GM19324 (cell line): ENCODE results near the gene RAB26.

ENCODE experiments used
- ATAC-seq: cut with Tn5 transposase; IDR thresholded peaks from one replicate; pipeline ENCODE4 v1.9.1; 2021; ENCODE audit warnings: mild to moderate bottlenecking, moderate library complexity; ENCODE audit not compliant: unreplicated experiment, low FRiP score

Gene RAB26

GRCh38 chr16:2157480-2158261, 9.2 kb downstream of the RAB26 start:
- no peak for ATAC-seq

GRCh38 chr16:2158262-2158638, 9.8 kb downstream of the RAB26 start:
- ATAC-seq: no peak

GRCh38 chr16:2159175-2159838, 10.9 kb downstream of the RAB26 start:
- ATAC-seq: no peak

GRCh38 chr16:2160915-2161551, 12.6 kb downstream of the RAB26 start:
- ATAC-seq: no peak

- no peak for ATAC-seq
Measured at GRCh38 chr16:2161911-2162310, 13.5 kb downstream of the RAB26 start.

GRCh38 chr16:2162676-2163118, 14.3 kb downstream of the RAB26 start:
- no peak for ATAC-seq

- ATAC-seq: no peak
Measured at GRCh38 chr16:2163211-2163881, 14.9 kb downstream of the RAB26 start.

GRCh38 chr16:2165861-2166260, 17.4 kb downstream of the RAB26 start:
- no peak for ATAC-seq

- no peak for ATAC-seq
Measured at GRCh38 chr16:2166263-2167067, 18.0 kb downstream of the RAB26 start.

GRCh38 chr16:2167068-2167638, 18.7 kb downstream of the RAB26 start:
- ATAC-seq: no peak

- no peak for ATAC-seq
Measured at GRCh38 chr16:2170080-2170479, 21.7 kb downstream of the RAB26 start.

GRCh38 chr16:2170587-2171435, 22.4 kb downstream of the RAB26 start:
- ATAC-seq: no peak

GRCh38 chr16:2171601-2172178, 23.3 kb downstream of the RAB26 start:
- no peak for ATAC-seq

GRCh38 chr16:2172688-2173335, 24.4 kb downstream of the RAB26 start:
- ATAC-seq: no peak

- ATAC-seq: no peak
Measured at GRCh38 chr16:2173366-2173765, 24.9 kb downstream of the RAB26 start.

- ATAC-seq: no peak
Measured at GRCh38 chr16:2173916-2174315, 25.5 kb downstream of the RAB26 start.

GRCh38 chr16:2174396-2175131, 26.1 kb downstream of the RAB26 start:
- no peak for ATAC-seq
